ENCODE measurements around the gene DET1. TPM values are rescaled to one million over a fixed set of nuclear protein-coding genes. Genes with fewer than 3 reads are reported as not detected.
"Not testable (repeated sequence)": the region's sequence is repeated elsewhere in the genome, so short reads cannot be mapped to it uniquely, and the experiment has no call there.

Gene DET1
- total RNA-seq, 1 donor from 2014 or later, result 14.7 TPM

DNA sequence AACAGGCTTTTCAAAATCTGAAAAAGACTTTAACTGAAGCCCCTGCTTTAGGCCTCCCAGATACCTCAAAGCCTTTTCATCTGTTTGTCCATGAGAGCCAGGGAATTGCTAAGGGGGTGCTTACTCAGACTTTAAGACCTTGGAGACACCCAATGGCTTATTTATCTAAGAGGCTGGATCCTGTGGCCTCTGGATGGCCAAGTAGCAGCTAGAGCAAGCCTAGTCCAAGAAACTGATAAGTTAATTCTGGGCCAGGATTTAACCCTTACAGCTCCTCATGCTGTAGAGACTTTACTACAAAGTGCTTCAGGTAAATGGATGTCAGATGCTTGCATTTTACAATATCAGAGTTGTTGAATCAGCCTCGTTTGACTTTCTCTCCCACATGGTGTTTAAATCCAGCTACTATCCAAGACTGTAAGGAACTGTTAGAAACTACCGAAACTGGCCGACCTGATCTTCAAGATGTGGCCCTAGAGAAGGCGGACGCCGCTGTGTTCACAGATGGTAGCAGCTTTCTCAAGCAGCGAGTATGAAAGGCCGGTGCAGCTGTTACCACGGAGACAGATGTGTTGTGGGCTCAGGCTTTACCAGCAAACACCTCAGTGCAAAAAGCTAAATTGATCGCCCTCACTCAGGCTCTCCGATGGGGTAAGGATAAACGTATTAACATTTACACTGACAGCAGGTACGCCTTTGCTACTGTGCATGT, 3.3 kb downstream of the DET1 start:
- DNase-seq (ENCODE audit: low spot score in 2 of 2, unreplicated experiment in 2 of 2), result no peak
- TF ChIP-seq, protein P1, sequence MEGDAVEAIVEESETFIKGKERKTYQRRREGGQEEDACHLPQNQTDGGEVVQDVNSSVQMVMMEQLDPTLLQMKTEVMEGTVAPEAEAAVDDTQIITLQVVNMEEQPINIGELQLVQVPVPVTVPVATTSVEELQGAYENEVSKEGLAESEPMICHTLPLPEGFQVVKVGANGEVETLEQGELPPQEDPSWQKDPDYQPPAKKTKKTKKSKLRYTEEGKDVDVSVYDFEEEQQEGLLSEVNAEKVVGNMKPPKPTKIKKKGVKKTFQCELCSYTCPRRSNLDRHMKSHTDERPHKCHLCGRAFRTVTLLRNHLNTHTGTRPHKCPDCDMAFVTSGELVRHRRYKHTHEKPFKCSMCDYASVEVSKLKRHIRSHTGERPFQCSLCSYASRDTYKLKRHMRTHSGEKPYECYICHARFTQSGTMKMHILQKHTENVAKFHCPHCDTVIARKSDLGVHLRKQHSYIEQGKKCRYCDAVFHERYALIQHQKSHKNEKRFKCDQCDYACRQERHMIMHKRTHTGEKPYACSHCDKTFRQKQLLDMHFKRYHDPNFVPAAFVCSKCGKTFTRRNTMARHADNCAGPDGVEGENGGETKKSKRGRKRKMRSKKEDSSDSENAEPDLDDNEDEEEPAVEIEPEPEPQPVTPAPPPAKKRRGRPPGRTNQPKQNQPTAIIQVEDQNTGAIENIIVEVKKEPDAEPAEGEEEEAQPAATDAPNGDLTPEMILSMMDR (IDR thresholded peaks at IDR 0.05; ENCODE audit: unreplicated experiment), result no peak
- Mint-ChIP-seq H3K27me3 (ENCODE audit: low read depth) (no peaks in the 10 kb centered on the region), H3K4me3 (no peak overlapping the region), H3K27ac (peak overlapping the region; percentile 95), H3K9me3 (peaks cover 4% of the 10 kb centered on the region), H3K36me3 (peaks cover 2% of the 10 kb centered on the region), H3K4me1 (peaks cover 58% of the 10 kb centered on the region)

DNA sequence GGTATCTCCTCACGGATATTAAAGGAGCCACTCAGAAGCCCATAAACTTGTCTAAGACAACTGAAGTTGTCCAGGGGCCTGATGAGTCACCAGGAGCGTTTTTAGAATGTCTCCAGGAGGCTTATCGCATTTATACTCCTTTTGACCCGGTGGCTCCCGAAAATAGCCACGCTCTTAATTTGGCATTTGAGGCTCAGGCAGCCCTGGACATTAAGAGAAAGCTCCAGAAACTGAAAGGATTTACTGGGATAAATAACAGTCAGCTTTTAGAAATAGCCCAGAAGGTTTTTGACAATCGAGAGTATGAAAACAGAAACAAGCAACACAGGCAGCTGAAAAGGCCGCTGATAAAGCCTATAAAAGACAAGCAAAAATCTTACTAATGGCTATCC, 4.1 kb downstream of the DET1 start:
- peaks cover 64% of the 10 kb centered on the region for H3K4me1 Mint-ChIP-seq
- peak overlapping the region; percentile 95 for H3K27ac Mint-ChIP-seq
- H3K9me3 Mint-ChIP-seq, result peaks cover 4% of the 10 kb centered on the region
- no peak for DNase-seq (ENCODE audit: low spot score in 2 of 2, unreplicated experiment in 2 of 2)
- H3K36me3 Mint-ChIP-seq, result peaks cover 2% of the 10 kb centered on the region
- H3K4me3 Mint-ChIP-seq, result peak overlapping the region; percentile 23
- no peaks in the 10 kb centered on the region for H3K27me3 Mint-ChIP-seq (ENCODE audit: low read depth)
- TF ChIP-seq, protein P1 (IDR thresholded peaks at IDR 0.05; ENCODE audit: unreplicated experiment), result no peak

DNA sequence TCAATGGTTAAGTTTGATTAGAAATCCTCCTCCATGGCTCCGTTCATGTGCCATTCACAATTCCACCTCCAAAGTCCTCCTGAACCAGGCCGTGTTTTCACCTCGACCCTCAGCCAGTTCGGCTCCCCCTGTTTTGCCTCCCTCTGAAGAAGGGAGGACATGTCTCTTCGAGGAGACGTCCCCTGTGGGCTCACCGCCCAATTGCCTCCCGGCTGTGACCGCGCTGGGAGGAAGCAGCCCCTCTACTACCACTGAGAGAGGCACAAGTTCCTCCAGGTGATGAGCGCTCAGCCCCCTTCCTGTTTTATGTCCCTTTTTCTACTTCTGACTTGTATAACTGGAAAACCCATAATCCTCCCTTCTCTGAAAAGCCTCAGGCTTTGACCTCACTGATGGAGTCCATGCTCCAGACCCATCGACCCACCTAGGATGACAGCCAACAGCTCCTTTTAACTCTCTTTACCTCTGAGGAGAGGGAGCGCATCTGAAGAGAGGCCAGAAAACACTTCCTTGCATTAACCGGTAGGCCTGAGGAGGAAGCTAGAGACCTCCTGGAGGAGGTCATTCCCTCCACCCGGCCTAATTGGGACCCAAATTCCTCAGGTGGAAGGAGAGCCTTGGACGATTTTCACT, 4.7 kb downstream of the DET1 start:
- no peak for DNase-seq (ENCODE audit: low spot score in 2 of 2, unreplicated experiment in 2 of 2)
- H3K27me3 Mint-ChIP-seq (ENCODE audit: low read depth), result no peaks in the 10 kb centered on the region
- peaks cover 62% of the 10 kb centered on the region for H3K4me1 Mint-ChIP-seq
- TF ChIP-seq, protein P1 (IDR thresholded peaks at IDR 0.05; ENCODE audit: unreplicated experiment), result no peak
- H3K36me3 Mint-ChIP-seq, result peaks cover 2% of the 10 kb centered on the region
- peak overlapping the region; percentile 95 for H3K27ac Mint-ChIP-seq
- H3K4me3 Mint-ChIP-seq, result peak overlapping the region; percentile 23
- peaks cover under 1% of the 10 kb centered on the region for H3K9me3 Mint-ChIP-seq

DNA sequence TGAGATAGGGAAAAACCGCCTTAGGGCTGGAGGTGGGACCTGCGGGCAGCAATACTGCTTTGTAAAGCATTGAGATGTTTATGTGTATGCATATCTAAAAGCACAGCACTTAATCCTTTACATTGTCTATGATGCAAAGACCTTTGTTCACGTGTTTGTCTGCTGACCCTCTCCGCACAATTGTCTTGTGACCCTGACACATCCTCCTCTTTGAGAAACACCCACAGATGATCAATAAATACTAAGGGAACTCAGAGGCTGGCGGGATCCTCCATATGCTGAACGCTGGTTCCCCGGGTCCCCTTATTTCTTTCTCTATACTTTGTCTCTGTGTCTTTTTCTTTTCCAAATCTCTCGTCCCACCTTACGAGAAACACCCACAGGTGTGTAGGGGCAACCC, 5.4 kb downstream of the DET1 start:
- Mint-ChIP-seq H3K27ac (peak overlapping the region; percentile 17), H3K4me1 (peaks cover 59% of the 10 kb centered on the region)
- H3K27me3 Mint-ChIP-seq (ENCODE audit: low read depth); H3K9me3 Mint-ChIP-seq; H3K36me3 Mint-ChIP-seq; H3K4me3 Mint-ChIP-seq; DNase-seq (ENCODE audit: low spot score in 2 of 2, unreplicated experiment in 2 of 2): not testable (repeated sequence)

DNA sequence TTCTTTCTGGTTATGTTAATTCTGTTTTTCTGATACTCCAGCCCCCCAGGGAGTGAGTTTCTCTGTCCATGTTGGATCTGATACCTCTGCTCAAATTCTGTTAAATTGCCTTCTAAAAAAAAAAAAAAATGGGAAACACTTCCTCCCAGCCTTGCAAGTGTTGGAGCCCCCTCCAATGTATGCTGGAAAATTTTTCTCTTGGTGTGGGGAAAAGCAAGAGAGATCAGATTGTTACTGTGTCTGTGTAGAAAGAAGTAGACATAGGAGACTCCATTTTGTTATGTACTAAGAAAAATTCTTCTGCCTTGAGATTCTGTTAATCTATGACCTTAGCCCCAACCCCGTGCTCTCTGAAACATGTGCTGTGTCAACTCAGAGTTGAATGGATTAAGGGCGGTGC, 6.1 kb downstream of the DET1 start:
- Mint-ChIP-seq H3K4me1 (peaks cover 56% of the 10 kb centered on the region), H3K27ac (peak overlapping the region; percentile 43), H3K36me3 (peaks cover 11% of the 10 kb centered on the region)
- H3K27me3 Mint-ChIP-seq (ENCODE audit: low read depth); H3K4me3 Mint-ChIP-seq; H3K9me3 Mint-ChIP-seq; DNase-seq (ENCODE audit: low spot score in 2 of 2, unreplicated experiment in 2 of 2): not testable (repeated sequence)

DNA sequence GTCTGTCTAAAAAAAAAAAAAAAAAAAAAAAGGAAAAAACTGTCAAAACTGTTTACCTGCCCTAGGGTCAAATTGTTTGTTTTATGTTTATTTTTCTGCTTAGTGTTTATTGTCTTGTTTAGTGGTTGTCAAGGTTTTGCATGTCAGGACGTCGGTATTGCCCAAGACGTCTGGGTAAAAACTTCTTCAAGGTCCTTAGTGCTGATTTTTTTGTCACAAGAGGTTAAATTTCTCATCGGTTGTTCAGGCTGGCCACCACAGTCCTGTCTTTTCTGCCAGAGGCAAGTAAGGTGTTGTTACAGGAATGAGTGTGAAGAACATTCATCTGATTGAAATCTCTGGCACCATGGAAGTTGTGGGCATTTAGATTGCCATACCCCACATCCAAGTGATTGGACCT, 7.0 kb downstream of the DET1 start:
- TF ChIP-seq, protein P1 (IDR thresholded peaks at IDR 0.05; ENCODE audit: unreplicated experiment), result no peak
- Mint-ChIP-seq H3K4me1 (peaks cover 49% of the 10 kb centered on the region), H3K27me3 (ENCODE audit: low read depth) (no peaks in the 10 kb centered on the region), H3K27ac (peak overlapping the region; percentile 64), H3K36me3 (peaks cover 18% of the 10 kb centered on the region), H3K4me3 (no peak overlapping the region), H3K9me3 (peaks cover 14% of the 10 kb centered on the region)
- DNase-seq (ENCODE audit: low spot score in 2 of 2, unreplicated experiment in 2 of 2), result no peak
